DND-41 (cell line): ENCODE results near the gene TRIP11.

Experiments
- EZH2 ChIP-seq: IDR thresholded peaks from 3 replicates; pipeline ENCODE4 v1.6.1; 2012; ENCODE audit warnings: borderline replicate concordance, low read depth, mild to moderate bottlenecking, moderate library complexity, low read length, inconsistent platforms; ENCODE audit not compliant: severe bottlenecking
- TF ChIP-seq, protein P1 (sequence below): IDR thresholded peaks from 2 replicates; pipeline ENCODE4 v1.5.1; 2012; ENCODE audit warnings: borderline replicate concordance, low read length, moderate library complexity, mild to moderate bottlenecking; ENCODE audit not compliant: poor library complexity, severe bottlenecking; ENCODE audit errors: extremely low read depth

DNA sequence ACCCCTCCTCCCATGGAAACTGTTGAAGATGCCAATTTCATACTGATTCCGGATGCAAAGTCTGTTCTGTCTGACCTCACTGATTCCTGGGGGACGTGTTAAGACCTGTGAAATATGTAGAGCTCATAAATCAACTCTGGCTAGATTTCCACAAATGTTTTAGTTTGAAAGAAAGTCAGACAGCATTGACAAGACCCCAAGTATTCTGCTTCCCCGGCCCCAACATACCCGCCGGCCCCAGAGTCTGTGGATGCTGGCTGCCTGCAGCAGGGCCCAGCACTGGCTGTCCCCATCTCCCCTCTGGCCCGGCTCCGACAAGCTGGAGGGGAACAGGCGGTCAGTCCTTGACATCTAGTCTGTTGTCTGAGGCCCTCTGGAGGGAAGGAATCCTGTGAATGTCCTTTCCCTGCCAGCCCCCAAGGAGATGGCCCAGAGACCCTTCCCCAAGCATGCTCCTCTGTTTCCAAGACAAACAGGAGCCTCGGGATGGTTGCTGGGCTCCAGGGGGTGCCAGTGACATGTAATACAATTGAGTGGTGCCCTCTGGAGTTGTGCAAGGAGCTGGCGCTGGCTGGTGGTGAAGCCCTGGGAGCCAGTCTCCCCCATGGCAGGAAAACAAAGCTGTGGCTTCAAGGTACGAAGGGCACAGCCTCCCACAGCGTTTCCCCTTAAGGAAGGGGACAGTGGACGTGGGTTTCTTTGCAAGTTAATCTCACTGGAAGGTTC lies 114.7 kb downstream of the TRIP11 start:
- TF ChIP-seq, protein P1, sequence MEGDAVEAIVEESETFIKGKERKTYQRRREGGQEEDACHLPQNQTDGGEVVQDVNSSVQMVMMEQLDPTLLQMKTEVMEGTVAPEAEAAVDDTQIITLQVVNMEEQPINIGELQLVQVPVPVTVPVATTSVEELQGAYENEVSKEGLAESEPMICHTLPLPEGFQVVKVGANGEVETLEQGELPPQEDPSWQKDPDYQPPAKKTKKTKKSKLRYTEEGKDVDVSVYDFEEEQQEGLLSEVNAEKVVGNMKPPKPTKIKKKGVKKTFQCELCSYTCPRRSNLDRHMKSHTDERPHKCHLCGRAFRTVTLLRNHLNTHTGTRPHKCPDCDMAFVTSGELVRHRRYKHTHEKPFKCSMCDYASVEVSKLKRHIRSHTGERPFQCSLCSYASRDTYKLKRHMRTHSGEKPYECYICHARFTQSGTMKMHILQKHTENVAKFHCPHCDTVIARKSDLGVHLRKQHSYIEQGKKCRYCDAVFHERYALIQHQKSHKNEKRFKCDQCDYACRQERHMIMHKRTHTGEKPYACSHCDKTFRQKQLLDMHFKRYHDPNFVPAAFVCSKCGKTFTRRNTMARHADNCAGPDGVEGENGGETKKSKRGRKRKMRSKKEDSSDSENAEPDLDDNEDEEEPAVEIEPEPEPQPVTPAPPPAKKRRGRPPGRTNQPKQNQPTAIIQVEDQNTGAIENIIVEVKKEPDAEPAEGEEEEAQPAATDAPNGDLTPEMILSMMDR = peak; percentile 30
- TF ChIP-seq EZH2 = no peak
